Fibroblast of lung (primary cell): ENCODE results near the gene EFCAB12. TPM values are rescaled to one million over a fixed set of nuclear protein-coding genes. Genes with fewer than 3 reads are reported as not detected.

ENCODE experiments used
- DNase-seq, 2 donors: peaks; one replicate each; pipeline versions ENCODE4 v3.0.0 to v3.0.0-alpha.2; 2010; ENCODE audit warnings: low read depth in 2 of 2
- H2AFZ ChIP-seq: 2 replicates; pipeline ENCODE4 v1.5.1; 2012; ENCODE audit warnings: low read length, control low read depth, inconsistent platforms
- H3K27ac ChIP-seq: 2 replicates; pipeline ENCODE4 v1.5.1; 2011; ENCODE audit warnings: low read length, control low read depth; ENCODE audit not compliant: insufficient read depth
- H3K27me3 ChIP-seq: 2 replicates; pipeline ENCODE4 v1.5.1; 2011; ENCODE audit warnings: mild to moderate bottlenecking, low read length; ENCODE audit not compliant: control insufficient read depth, insufficient read depth
- H3K36me3 ChIP-seq: 2 replicates; pipeline ENCODE4 v1.5.1; 2011; ENCODE audit warnings: low read length; ENCODE audit not compliant: control insufficient read depth, insufficient read depth
- H3K4me1 ChIP-seq: 2 replicates; pipeline ENCODE4 v1.5.1; 2011; ENCODE audit warnings: low read length; ENCODE audit not compliant: control insufficient read depth, insufficient read depth; ENCODE audit errors: extremely low read depth
- H3K4me2 ChIP-seq: 2 replicates; pipeline ENCODE4 v1.5.1; 2011; ENCODE audit warnings: low read length, control low read depth; ENCODE audit not compliant: insufficient read depth; ENCODE audit errors: extremely low read depth
- H3K4me3 ChIP-seq, 4 experiments: fragments of 200-600 bp in 1 of 4; sonication (generic) in 1 of 4; replicated peaks in 1 of 4; 2 replicates each; pipeline ENCODE4 v1.5.1; 2011 to 2016; ENCODE audit warnings: low read length in 4 of 4, low read depth in 3 of 4, mild to moderate bottlenecking in 3 of 4, control low read depth in 2 of 4, inconsistent platforms in 1 of 4, mixed read lengths in 1 of 4; ENCODE audit not compliant: insufficient read depth in 1 of 4; ENCODE audit errors: control extremely low read depth in 1 of 4
- H3K79me2 ChIP-seq: 2 replicates; pipeline ENCODE4 v1.5.1; 2012; ENCODE audit warnings: mild to moderate bottlenecking, low read length, inconsistent platforms; ENCODE audit not compliant: control insufficient read depth, insufficient read depth
- H3K9ac ChIP-seq: 2 replicates; pipeline ENCODE4 v1.5.1; 2011; ENCODE audit warnings: mild to moderate bottlenecking, low read length, control low read depth; ENCODE audit not compliant: insufficient read depth
- H3K9me3 ChIP-seq: 2 replicates; pipeline ENCODE4 v1.5.1; 2012; ENCODE audit warnings: low read depth, low read length; ENCODE audit not compliant: control insufficient read depth, insufficient read depth
- H4K20me1 ChIP-seq: 2 replicates; pipeline ENCODE4 v1.5.1; 2011; ENCODE audit warnings: low read length; ENCODE audit not compliant: control insufficient read depth, insufficient read depth; ENCODE audit errors: extremely low read depth
- EZH2 ChIP-seq: IDR thresholded peaks from 2 replicates; pipeline ENCODE4 v1.5.1; 2012; ENCODE audit warnings: low read length, control low read depth, mild to moderate bottlenecking; ENCODE audit errors: missing control alignments
- polyA plus RNA-seq, 2 donors: library from polyadenylated mRNA; depleted of rRNA in 1 of 2; stranded (reverse) in 1 of 2; unstranded in 1 of 2; fragments of >200 nt; gene quantifications; 2 replicates each; pipeline ENCODE4 v1.2.1, GENCODE V29; 2011 to 2012; ENCODE audit warnings: missing spikeins in 1 of 2
- total RNA-seq: library from RNA; depleted of rRNA; stranded (reverse); fragments of >200 nt; gene quantifications from 2 replicates; pipeline ENCODE4 v1.2.1, GENCODE V29; 2014
- TF ChIP-seq, protein P1 (sequence below), 2 donors: IDR thresholded peaks in 1 of 2; conservative IDR thresholded peaks in 1 of 2; 1 replicate in 1 of 2; 2 replicates in 1 of 2; pipeline ENCODE4 v1.5.1; 2011 to 2012; ENCODE audit warnings: low read length in 2 of 2, control low read depth in 1 of 2, inconsistent platforms in 1 of 2, low read depth in 1 of 2, mild to moderate bottlenecking in 1 of 2

Gene EFCAB12
- total and polyA plus RNA-seq, 2 donors (not counting 1 experiment from before 2014, with no cell fraction given): 0.17 TPM; not detected in 1

DNA sequence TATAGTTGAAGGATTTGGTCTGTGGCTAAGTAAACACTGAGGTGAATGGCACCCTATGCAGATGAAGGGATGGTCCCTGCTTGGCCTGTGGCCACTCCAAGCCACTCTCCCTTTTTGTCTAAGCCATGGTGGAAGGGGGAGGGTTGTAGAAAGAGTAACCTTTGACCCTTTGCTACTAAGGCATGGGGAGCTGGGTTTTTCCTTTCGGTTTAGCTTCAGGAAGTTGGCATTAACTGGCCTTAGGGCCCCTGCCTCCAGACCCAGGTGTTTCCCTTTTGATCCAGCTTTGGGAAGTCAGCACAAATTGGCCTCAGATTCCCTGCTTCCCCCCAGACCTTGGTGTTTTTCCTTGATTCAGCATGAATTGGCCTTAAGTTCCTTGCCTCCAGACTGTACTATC, 49.5 kb downstream of the EFCAB12 start:
- Histone ChIP-seq H3K27me3 (no peaks in the 10 kb centered on the region), H3K9ac (no peak overlapping the region), H3K4me2 (no peak overlapping the region), H3K36me3 (no peaks in the 10 kb centered on the region), H3K27ac (no peak overlapping the region), H3K79me2 (no peaks in the 10 kb centered on the region), H3K4me1 (no peaks in the 10 kb centered on the region), H2AFZ (no peak overlapping the region), H3K9me3 (no peaks in the 10 kb centered on the region), H3K4me3 (no peak overlapping the region), H4K20me1 (no peaks in the 10 kb centered on the region)
- no peak for DNase-seq
- TF ChIP-seq, protein P1, sequence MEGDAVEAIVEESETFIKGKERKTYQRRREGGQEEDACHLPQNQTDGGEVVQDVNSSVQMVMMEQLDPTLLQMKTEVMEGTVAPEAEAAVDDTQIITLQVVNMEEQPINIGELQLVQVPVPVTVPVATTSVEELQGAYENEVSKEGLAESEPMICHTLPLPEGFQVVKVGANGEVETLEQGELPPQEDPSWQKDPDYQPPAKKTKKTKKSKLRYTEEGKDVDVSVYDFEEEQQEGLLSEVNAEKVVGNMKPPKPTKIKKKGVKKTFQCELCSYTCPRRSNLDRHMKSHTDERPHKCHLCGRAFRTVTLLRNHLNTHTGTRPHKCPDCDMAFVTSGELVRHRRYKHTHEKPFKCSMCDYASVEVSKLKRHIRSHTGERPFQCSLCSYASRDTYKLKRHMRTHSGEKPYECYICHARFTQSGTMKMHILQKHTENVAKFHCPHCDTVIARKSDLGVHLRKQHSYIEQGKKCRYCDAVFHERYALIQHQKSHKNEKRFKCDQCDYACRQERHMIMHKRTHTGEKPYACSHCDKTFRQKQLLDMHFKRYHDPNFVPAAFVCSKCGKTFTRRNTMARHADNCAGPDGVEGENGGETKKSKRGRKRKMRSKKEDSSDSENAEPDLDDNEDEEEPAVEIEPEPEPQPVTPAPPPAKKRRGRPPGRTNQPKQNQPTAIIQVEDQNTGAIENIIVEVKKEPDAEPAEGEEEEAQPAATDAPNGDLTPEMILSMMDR (conservative IDR thresholded peaks at IDR 0.05 in 1 of 2, IDR thresholded peaks at IDR 0.05 in 1 of 2; ENCODE audit: low read depth in 1 of 2, low read length in 2 of 2): no peak
- TF ChIP-seq EZH2: no peak

GRCh38 chr3:129377615-129378014, 50.8 kb downstream of the EFCAB12 start:
- no peaks in the 10 kb centered on the region for H3K79me2 ChIP-seq
- DNase-seq: no peak
- no peaks in the 10 kb centered on the region for H3K36me3 ChIP-seq
- no peaks in the 10 kb centered on the region for H3K27me3 ChIP-seq
- no peak overlapping the region for H2AFZ ChIP-seq
- H3K9me3 ChIP-seq: no peaks in the 10 kb centered on the region
- H3K4me2 ChIP-seq: no peak overlapping the region
- H3K4me1 ChIP-seq: no peaks in the 10 kb centered on the region
- TF ChIP-seq, protein P1 (conservative IDR thresholded peaks at IDR 0.05 in 1 of 2, IDR thresholded peaks at IDR 0.05 in 1 of 2; ENCODE audit: low read depth in 1 of 2, low read length in 2 of 2): no peak
- no peak for TF ChIP-seq EZH2
- no peak overlapping the region for H3K9ac ChIP-seq
- H3K27ac ChIP-seq: no peak overlapping the region
- H4K20me1 ChIP-seq: no peaks in the 10 kb centered on the region
- no peak overlapping the region for H3K4me3 ChIP-seq

- no peak overlapping the region for H3K9ac ChIP-seq
- TF ChIP-seq, protein P1 (conservative IDR thresholded peaks at IDR 0.05 in 1 of 2, IDR thresholded peaks at IDR 0.05 in 1 of 2; ENCODE audit: low read depth in 1 of 2, low read length in 2 of 2): no peak
- no peak for TF ChIP-seq EZH2
- no peaks in the 10 kb centered on the region for H3K27me3 ChIP-seq
- H4K20me1 ChIP-seq: no peaks in the 10 kb centered on the region
- no peak overlapping the region for H2AFZ ChIP-seq
- no peaks in the 10 kb centered on the region for H3K9me3 ChIP-seq
- H3K79me2 ChIP-seq: no peaks in the 10 kb centered on the region
- no peaks in the 10 kb centered on the region for H3K36me3 ChIP-seq
- DNase-seq: no peak
- no peaks in the 10 kb centered on the region for H3K4me1 ChIP-seq
- H3K4me3 ChIP-seq: no peak overlapping the region
- H3K27ac ChIP-seq: no peak overlapping the region
- H3K4me2 ChIP-seq: no peak overlapping the region
These were observed 53.3 kb downstream of the EFCAB12 start for GRCh38 chr3:129375099-129375498.
